PC-9 (cell line): ENCODE data around the gene SLC2A8.

Source experiments
- EZH2 ChIP-seq: fragments of 200-600 bp; sonication (generic); IDR thresholded peaks from 2 replicates; pipeline ENCODE4 v1.8.0; 2017; ENCODE audit warnings: antibody characterized with exemption, low read depth
- TF ChIP-seq, protein P1 (sequence below): fragments of 200-600 bp; sonication (generic); conservative IDR thresholded peaks from 2 replicates; pipeline ENCODE4 v1.6.1; 2017; ENCODE audit warnings: mixed run types, antibody characterized with exemption, mild to moderate bottlenecking, moderate library complexity

DNA sequence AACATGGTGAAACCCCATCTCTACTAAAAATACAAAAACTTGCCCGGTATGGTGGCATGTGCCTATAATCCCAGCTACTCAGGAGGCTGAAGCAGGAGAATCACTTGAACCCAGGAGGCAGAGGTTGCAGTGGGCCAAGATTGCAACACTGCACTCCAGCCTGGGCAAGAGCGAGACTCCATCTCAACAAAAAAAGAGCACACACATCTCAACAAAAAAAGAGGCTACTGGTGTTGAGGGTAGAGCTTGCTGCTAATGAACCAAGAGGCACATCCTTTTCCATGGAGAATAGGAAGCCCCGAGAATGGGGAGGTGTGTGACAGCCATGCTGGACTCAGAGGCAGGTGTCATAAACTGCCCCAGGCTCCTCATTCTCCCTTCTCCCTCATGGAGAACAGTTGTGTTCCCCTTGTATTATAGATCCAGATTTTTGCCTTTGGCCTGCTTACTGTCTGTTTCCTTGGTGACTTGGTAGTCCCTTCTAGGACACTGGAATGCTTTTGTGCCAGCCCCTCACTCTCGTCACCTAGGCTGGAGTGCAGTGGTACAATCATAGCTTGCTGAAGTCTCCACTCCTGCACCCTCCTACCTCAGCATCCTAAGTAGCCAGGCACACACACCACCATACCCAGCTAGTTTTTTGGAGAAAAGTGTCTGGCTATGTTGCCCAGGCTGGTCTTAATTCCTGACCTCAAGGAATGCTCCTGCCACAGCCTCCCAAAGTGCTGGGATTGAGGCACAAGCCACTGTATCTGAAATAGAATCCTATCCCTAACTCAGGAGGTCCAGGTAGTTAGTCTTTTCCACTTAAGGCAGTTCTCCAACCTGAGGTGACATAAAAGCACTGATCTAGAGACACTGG, 49.1 kb downstream of the SLC2A8 start:
- TF ChIP-seq, protein P1, sequence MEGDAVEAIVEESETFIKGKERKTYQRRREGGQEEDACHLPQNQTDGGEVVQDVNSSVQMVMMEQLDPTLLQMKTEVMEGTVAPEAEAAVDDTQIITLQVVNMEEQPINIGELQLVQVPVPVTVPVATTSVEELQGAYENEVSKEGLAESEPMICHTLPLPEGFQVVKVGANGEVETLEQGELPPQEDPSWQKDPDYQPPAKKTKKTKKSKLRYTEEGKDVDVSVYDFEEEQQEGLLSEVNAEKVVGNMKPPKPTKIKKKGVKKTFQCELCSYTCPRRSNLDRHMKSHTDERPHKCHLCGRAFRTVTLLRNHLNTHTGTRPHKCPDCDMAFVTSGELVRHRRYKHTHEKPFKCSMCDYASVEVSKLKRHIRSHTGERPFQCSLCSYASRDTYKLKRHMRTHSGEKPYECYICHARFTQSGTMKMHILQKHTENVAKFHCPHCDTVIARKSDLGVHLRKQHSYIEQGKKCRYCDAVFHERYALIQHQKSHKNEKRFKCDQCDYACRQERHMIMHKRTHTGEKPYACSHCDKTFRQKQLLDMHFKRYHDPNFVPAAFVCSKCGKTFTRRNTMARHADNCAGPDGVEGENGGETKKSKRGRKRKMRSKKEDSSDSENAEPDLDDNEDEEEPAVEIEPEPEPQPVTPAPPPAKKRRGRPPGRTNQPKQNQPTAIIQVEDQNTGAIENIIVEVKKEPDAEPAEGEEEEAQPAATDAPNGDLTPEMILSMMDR: no peak
- TF ChIP-seq EZH2: no peak
